Measurements from ENCODE around the gene NLGN1. TPM values are rescaled to one million over a fixed set of nuclear protein-coding genes. Genes with fewer than 3 reads are reported as not detected.

The NLGN1 gene
- total and polyA plus RNA-seq, 11 donors: 1.8 to 27.6 (median 15.5) TPM

DNA sequence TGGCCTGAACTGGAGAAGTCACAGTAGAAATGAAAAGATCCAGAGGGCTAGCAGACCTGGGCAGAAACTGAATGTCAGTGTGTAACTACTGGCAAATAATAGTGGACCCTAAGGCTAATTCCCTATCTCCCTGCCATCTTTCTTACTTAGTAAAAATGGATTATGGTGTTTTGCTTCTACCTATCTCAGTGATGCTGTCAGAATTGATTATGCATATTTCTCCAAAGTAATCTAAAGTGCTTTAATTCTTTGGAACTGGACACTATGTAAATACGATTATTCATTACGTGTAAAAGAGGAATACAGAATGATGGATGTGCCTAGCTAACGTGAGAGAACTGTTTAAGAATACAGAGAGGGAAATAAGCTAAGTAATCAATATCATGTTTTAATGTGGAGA is 651.9 kb downstream of the NLGN1 start:
- TF ChIP-seq, protein P1, sequence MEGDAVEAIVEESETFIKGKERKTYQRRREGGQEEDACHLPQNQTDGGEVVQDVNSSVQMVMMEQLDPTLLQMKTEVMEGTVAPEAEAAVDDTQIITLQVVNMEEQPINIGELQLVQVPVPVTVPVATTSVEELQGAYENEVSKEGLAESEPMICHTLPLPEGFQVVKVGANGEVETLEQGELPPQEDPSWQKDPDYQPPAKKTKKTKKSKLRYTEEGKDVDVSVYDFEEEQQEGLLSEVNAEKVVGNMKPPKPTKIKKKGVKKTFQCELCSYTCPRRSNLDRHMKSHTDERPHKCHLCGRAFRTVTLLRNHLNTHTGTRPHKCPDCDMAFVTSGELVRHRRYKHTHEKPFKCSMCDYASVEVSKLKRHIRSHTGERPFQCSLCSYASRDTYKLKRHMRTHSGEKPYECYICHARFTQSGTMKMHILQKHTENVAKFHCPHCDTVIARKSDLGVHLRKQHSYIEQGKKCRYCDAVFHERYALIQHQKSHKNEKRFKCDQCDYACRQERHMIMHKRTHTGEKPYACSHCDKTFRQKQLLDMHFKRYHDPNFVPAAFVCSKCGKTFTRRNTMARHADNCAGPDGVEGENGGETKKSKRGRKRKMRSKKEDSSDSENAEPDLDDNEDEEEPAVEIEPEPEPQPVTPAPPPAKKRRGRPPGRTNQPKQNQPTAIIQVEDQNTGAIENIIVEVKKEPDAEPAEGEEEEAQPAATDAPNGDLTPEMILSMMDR (IDR thresholded peaks at IDR 0.05): no peak
- no peak for TF ChIP-seq POLR2A (IDR thresholded peaks at IDR 0.05)
- H3K4me1 ChIP-seq: no peaks in the 10 kb centered on the region
- 81 to 90% (median 84%) methylated on average over 3 of the region's 3 CpGs for WGBS, 4 donors
- no peak overlapping the region for H3K27ac ChIP-seq
- no peaks in the 10 kb centered on the region for H3K36me3 ChIP-seq
- no peak for DNase-seq
- H3K27me3 ChIP-seq: no peaks in the 10 kb centered on the region
- intact Hi-C loops (cut with DNase I): no loop called here
- peaks cover 0 to 7% (median 0%) of the 10 kb centered on the region in 12 donors for H3K9me3 ChIP-seq
- H3K4me3 ChIP-seq: no peak overlapping the region
- ATAC-seq: no peak

DNA sequence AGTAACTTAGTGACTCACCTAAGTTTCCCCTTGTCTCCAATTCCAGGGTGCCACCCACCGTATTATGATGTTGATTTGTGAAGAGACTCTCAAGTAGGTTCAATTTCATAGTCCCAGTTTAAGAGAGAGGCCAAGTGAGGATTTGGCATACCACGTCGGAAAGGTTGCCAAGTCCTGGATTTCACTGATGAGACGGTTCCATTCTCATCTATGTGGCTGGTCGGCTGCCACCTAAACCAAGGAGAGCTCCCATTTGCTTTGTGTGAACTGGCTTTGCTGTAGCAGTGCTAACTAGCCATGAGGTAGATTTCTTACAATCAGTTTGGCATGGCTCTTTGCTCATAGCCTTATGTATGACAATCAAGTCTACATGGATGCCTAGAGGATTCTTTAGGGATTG is 653.6 kb downstream of the NLGN1 start:
- Histone ChIP-seq H3K4me1 (no peaks in the 10 kb centered on the region), H3K36me3 (no peaks in the 10 kb centered on the region), H3K27me3 (no peaks in the 10 kb centered on the region), H3K27ac (no peak overlapping the region), H3K9me3 (no peaks in the 10 kb centered on the region), H3K4me3 (no peak overlapping the region)
- TF ChIP-seq, protein P1 (IDR thresholded peaks at IDR 0.05): no peak
- no peak for TF ChIP-seq POLR2A (IDR thresholded peaks at IDR 0.05)
- intact Hi-C loops (cut with DNase I): no loop called here
- no peak for DNase-seq
- WGBS, 4 donors: 64 to 74% (median 67%) methylated on average over 5 of the region's 5 CpGs
- ATAC-seq: no peak

DNA sequence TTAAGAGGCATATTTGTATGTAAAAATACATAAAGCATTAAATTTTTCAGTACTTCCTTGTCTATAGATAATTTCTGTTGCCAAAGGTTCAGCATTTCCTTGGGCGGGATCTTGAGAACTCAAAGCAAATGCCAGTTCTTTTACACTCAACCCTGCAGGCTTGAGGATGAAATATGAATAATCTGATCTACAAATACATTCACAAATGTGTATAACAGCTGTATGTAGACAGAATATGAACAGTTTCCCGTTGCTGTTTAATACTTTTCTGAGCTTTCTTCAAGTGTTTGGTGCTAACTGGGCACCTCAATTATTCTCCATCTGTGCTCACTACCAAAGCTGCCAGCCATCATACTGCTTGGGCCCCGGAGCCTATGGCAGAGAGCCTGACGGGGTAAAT is 661.3 kb downstream of the NLGN1 start:
- ATAC-seq: no peak
- no peak for DNase-seq
- WGBS, 4 donors: 75 to 88% (median 84%) methylated on average over 4 of the region's 4 CpGs
- TF ChIP-seq, protein P1 (IDR thresholded peaks at IDR 0.05): no peak
- TF ChIP-seq POLR2A (IDR thresholded peaks at IDR 0.05): no peak
- H3K4me1 ChIP-seq: no peaks in the 10 kb centered on the region
- intact Hi-C loops (cut with DNase I): no loop called here
- no peaks in the 10 kb centered on the region for H3K27me3 ChIP-seq
- no peak overlapping the region for H3K27ac ChIP-seq
- H3K9me3 ChIP-seq: peaks cover 0 to 20% (median 0%) of the 10 kb centered on the region in 12 donors
- no peaks in the 10 kb centered on the region for H3K36me3 ChIP-seq
- no peak overlapping the region for H3K4me3 ChIP-seq

DNA sequence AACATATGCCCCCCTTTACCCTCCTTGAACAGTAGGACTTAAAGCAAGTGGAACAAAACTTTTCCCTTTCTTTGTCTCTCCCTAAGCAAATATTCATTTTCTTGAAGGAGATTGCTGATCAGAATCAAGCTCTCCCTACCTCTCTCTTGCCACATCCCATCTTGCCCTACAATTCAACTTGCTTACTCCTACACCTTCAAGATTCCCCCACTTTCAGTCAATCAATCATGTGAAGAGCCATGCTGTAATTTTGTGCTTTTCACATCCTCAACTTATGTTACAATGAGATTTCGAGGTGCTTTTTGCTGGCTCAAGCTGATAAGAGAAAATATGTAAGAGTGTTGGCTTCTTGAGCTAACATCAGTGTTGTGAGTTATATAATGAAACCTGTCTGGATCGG is 662.9 kb downstream of the NLGN1 start:
- H3K27me3 ChIP-seq: no peaks in the 10 kb centered on the region
- WGBS, 4 donors: 66 to 71% (median 67%) methylated on average over 2 of the region's 2 CpGs
- no peak overlapping the region for H3K4me3 ChIP-seq
- H3K36me3 ChIP-seq: no peaks in the 10 kb centered on the region
- no peak overlapping the region for H3K27ac ChIP-seq
- H3K4me1 ChIP-seq: no peaks in the 10 kb centered on the region
- ATAC-seq: no peak
- TF ChIP-seq POLR2A (IDR thresholded peaks at IDR 0.05): no peak
- TF ChIP-seq, protein P1 (IDR thresholded peaks at IDR 0.05): no peak
- no peak for DNase-seq
- intact Hi-C loops (cut with DNase I): no loop called here
- H3K9me3 ChIP-seq: peaks cover 0 to 21% (median 0%) of the 10 kb centered on the region in 12 donors

Measured in heart left ventricle (tissue), 16 donors.